ENCODE measurements around the gene CPLX4.

DNA sequence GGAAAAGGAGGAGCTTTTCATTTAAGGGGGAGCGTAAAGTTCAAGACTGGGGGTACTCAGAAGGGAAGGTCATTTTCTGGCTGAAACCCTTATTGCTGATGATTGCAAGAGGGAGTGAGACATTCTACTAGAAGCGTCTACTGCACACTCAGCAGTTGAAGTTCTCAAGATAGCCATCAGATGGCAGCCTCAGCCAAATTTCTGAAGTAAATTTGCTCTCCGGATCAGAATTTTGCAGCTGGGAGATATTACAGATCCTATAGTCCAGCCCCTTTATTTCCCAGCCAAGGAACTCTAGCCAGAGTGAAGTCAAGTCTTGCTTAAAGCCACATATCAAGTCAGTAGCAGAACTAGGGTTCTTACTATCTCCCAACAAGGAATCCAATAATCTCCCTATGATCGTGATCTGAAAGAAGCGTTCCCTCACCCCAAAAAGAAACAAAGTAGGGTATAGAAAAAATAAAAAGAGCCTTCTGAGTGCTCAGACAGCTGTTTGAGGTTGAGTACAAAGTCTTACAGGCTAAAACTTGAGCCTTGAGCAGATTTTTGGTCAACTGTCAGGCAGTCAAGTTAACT is 69.2 kb downstream of the CPLX4 start:
- TF ChIP-seq, protein P1, sequence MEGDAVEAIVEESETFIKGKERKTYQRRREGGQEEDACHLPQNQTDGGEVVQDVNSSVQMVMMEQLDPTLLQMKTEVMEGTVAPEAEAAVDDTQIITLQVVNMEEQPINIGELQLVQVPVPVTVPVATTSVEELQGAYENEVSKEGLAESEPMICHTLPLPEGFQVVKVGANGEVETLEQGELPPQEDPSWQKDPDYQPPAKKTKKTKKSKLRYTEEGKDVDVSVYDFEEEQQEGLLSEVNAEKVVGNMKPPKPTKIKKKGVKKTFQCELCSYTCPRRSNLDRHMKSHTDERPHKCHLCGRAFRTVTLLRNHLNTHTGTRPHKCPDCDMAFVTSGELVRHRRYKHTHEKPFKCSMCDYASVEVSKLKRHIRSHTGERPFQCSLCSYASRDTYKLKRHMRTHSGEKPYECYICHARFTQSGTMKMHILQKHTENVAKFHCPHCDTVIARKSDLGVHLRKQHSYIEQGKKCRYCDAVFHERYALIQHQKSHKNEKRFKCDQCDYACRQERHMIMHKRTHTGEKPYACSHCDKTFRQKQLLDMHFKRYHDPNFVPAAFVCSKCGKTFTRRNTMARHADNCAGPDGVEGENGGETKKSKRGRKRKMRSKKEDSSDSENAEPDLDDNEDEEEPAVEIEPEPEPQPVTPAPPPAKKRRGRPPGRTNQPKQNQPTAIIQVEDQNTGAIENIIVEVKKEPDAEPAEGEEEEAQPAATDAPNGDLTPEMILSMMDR (IDR thresholded peaks at IDR 0.05), result peak in 1 of 3 donors; percentile 27
- no peak for TF ChIP-seq EP300 (IDR thresholded peaks at IDR 0.05)

All from ovary (tissue), 3 donors.